EL (cell line): ENCODE measurements around the gene RNF112.
"Not testable (repeated sequence)": the region's sequence is repeated elsewhere in the genome, so short reads cannot be mapped to it uniquely, and the experiment has no call there.

Experiments
- DNase-seq: peaks from one replicate; pipeline ENCODE4 v3.0.0-alpha.2; 2016

The RNF112 gene

GRCh38 chr17:19415806-19416775 is 5.1 kb downstream of the RNF112 start:
- DNase-seq: no peak

DNA sequence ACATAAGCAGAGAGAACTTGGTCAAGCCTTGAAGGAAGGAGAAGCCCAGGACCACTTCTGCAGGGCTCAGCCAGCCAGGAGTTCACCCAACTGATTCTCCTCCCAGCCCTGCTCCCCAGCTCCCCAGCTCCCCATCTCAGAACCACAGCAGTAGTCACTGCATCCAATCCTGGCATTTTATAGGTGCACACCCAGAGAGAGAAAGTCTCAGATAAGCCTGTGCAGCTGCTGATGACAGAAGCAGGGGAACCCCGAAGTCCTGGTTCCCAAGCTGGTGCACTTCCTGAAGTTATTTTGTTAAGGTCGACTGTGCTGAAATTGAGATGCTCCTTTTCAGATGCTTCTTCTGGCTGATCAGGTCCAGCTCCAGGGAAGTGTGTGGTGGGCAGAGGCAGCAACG is 6.6 kb downstream of the RNF112 start:
- DNase-seq: no peak

DNA sequence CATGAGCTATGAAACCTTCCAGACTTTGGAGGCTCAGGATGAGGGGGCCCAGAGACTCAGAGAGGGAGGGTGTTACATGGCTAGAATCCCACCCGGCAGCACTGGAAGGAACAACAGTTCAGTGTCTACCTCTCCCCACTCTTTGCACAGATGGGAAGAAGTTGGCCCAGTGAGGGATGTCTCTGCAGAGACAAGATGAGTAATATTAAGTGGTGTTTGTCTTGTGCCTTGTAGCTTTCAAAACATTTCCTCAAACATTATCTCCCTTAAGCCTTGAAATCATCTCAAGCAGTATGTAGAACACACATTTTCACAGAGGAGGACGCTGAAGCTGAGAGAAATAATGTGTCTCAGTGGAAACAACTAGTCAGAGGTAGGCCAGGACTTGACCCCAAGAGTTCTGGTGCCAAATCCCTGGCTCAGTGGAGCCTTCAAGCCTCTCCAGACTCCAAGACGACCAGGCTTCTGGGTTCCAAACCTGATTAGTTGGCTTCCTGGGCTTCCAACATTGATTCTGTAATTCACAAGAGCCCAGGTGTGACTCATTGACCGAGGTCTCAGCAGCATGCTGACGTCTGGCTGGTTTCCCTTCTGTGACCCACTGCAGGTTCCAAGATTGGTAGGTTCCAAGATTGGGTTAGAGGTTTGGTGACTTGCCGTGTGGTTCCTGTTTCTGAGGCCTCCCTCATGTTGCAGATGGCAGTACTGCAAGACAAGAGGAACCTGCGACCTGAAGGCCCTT is 7.4 kb downstream of the RNF112 start:
- DNase-seq: peak; percentile 42

DNA sequence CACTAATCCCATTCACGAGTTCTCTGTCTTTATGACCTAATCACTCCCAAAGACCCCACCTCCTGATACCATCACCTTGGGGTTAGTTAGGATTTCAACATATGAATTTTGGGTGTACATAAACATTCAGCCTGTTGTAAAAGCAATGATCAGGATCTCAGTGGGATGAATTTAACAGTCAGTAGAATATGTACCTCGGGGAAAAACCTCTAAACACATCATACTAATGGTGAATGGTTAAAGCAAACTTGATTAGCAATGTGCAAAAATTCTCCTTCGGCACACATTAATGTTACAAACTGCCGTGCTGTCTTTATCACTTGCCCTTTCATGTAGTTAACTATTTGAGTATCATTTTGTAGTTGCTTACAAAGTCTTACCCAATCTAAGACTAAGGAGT is 10.2 kb downstream of the RNF112 start:
- DNase-seq: no peak

DNA sequence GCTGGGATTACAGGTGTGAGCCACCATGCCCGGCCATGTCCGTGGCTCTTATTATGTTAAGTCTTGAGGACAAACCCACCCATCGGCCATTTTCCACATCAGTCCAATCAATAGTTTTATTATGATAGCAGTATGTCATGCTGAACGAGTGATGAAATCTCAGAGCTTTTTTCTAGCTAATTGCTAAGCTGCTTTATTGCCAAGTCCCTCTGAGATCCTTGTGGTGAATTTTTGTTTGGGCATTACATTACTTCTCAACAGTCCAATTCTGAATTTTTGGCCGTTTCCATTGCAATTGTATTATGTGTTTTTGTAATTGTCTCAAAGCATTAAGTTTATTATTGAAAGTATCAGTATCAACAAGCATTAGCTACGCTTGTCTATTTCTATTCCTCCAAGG is 10.9 kb downstream of the RNF112 start:
- no peak for DNase-seq

- DNase-seq: no peak
Measured at GRCh38 chr17:19424934-19425868, 14.2 kb downstream of the RNF112 start.

DNA sequence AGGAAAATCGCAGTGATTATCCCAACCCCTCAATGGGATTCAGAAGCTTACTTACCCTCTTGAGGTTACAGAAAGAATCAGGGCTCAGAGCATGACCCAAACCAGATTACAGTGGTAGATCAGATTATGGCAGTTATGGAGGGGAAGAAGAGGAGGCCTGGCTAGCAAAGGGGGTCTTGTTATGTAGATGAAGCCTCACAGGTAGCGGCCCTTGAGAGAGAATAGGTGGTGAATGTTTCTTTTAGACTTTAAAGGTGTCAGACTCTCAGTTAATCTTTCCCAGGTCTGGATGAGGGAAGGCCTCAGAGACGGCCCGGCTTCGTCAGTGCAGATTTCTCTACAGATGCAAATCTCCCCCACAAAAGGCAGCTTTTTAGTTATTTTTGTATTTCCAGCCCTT is 15.6 kb downstream of the RNF112 start:
- DNase-seq: no peak

DNA sequence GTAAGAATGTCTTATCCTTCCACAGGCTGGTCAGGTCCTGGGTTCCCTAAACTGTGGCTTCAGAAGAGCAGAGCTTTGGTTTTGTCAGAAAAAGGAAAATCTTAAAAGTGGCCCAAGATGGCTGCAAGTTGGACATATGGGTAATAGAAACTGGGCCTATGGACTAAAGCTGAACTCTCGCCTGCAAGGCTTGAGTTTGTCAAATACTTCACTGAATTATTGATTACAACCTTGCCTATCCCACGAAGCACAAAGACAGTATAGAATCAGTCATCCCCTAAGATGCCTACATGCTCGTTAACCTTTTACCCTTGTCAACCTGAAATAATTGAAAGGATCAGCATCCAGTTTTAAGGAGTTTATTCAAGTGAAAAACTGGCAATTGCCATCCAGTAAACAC is 20.7 kb downstream of the RNF112 start:
- DNase-seq: no peak

GRCh38 chr17:19433255-19433654 is 22.2 kb downstream of the RNF112 start:
- no peak for DNase-seq

- DNase-seq: no peak
Measured at GRCh38 chr17:19433727-19434340, 22.8 kb downstream of the RNF112 start.

GRCh38 chr17:19440421-19440820 is 29.4 kb downstream of the RNF112 start:
- DNase-seq: no peak

GRCh38 chr17:19441288-19441687 is 30.3 kb downstream of the RNF112 start:
- DNase-seq: not testable (repeated sequence)

DNA sequence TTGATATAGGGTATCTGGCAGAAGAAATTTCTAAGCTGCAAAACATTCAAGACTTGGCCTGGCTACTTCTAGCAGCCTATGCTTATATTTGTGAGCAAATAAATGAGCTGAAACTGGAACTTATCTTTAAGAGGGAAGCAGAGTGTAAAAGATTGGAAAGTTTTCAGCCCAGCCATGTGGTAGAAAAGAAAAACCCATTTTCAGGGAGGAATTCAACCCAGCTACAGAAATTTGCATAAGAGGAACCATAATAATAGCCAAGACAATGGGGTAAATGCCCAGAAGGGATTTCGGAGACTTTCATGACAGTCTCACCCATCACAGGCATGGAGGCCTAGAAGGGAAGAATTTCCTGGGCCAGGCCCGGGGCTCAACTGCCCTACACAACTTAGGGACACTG is 31.7 kb downstream of the RNF112 start:
- no peak for DNase-seq

- no peak for DNase-seq
Measured at GRCh38 chr17:19443148-19443547, 32.1 kb downstream of the RNF112 start.

DNA sequence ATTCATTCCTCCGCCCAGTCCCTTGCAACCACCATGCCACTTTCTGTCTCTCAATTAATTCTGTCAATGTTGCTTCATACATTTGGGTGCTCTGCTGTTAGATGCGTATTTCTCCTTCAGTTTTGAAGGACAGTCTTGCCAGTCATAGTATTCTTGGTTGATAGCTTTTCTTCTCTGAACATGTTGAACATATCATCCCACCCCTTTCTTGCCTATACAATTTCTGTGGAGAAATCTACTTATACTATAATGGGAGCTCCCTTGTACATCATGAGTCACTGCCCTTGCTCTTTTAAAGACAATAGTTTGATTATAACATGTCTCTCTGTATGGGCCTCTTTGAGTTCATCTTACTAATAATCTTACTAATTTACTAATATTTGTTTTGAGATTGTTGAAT is 34.1 kb downstream of the RNF112 start:
- DNase-seq: no peak

DNA sequence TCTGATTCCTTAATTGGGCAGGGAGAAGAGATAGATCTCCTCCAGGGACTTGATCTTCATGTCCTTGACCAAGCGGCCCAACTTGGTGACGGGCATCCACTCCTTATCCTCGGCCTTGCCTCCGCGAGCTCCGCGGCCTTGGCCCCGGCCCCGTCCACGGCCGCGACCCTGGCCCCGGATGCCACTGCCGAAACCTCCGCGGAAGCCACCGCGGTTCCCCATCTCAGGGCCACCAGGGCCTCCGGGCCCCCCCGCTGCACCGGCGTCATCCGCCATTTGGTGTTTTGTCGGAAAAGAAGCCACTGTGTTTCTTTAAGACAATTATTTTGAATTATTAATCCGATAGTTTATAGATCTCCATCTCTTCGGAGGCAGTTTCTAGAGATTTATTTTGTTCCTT is 35.5 kb downstream of the RNF112 start:
- not testable (repeated sequence) for DNase-seq

DNA sequence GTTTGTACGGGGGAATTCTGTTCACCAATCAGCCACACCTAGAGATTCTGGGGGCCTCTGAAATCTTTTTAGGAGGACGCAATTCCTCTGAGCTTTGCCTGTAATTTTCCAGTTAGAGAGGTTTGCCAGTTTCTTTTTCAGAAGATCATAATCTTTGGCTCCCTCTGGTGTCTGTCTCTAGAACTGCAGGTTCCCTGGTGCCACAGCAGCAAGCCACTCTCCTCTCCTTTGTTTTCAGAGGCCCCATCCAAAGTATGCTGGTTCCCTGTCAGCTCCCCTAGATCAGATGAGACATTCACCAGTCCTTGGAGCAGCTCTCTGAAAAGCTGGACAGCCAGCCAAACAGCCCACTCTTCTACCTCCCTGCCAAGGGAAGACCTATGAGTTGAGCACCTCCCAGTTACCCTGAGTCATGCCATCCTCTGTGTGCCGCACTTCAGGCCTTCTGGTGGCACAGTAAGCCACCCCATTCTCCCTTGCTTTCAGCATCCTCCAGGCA is 36.1 kb downstream of the RNF112 start:
- DNase-seq: peak; percentile 75

DNA sequence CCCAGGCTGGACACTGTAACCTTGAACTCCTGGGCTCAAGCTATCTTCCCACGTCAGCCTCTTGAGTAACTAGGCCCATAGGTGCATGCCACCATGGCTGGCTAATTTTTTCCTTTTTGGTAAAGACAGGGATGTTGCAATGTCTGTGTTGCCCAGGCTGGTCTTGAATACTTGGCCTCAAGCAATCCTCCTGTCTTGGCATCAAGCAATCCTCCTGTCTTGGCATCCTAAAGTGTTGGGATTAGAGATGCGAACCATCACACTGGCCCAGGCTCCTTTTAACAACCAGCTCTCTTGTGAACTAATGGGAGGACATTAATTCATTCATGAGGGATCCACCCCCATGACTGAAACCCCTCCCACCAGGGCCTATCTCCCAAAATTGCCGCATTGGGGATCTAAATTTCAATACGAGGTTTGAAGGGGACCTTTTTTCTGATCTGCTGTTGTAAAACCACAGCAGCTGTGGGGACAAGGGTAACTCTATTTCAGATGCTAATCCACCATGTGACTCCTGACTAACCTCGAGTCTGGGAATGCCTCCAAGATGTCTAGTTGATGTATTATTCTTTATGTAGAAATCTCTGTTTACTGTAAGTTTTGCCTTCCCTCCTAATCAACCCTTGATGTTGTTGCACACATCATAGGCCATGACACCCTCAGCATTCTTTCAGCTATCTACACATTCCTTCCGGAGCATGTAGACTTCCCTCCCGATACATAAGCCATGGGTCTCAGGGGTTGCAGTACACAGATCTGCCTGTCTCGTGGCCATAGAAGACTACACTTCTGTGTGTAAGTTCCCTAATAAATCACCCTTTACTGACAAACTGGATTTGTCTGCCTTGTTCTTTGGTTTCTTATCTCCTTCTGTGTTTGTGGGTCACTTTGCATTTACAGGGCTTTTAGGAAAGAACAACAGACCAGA is 37.6 kb downstream of the RNF112 start:
- DNase-seq: peak; percentile 95

DNA sequence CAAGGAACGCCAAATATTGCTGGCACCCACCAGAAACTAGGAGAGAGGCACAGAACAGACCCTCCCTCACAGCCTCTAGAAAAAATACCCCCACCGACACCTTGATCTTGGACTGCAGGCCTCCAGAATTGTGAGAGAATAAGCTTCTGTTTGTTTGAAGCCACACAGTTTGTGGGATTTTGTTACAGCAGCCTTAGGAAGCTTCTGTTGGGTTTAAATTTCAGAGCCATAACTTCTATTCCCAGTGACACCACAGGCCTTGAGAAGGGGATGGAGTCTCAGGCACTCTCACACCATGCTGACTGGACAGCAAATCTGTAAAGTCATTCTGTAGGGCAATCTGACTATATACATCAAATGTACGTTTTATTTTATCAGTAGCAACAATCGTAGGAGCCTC is 38.6 kb downstream of the RNF112 start:
- no peak for DNase-seq

DNA sequence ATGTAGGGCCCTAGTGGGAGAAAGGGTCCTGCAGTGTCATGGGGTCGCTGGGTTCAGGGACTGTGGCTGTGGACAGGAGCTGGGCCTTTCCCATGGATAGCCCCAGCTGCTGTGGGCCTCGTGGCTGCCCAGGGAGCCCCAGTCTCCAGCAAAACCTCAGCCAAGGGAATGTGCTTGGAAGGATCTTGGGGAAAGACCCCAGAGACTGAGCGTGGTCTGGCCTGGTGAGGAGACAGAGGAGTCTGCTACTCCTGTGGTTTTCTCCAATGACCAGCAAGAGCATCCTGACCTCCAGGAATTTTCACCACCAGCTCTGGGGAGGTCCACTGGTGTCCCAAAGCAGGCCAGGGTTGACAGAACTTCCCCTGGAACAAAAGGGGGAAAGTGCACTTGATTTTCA is 42.3 kb downstream of the RNF112 start:
- DNase-seq: no peak

DNA sequence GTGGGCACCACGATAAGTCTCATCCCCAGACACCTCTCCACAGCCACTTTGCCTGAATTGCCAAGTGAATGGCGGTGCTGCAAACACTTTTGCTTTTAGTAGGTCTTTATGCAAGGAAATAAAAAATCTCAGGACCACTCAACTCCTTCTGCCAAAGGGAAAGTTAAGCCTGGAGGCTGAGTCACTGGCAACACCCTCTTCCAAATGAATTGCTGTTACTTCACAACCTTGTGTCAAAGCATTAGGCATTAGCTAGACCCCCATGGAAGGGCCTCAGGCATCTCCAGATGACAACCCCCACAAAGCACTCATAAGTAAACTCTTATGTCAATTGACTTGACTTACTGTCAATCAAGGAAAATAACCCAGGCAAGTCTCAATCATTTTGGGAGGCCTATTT is 43.0 kb downstream of the RNF112 start:
- DNase-seq: no peak
